Measurements from ENCODE around the gene FGL2. TPM values are rescaled to one million over a fixed set of nuclear protein-coding genes. Genes with fewer than 3 reads are reported as not detected.

FGL2 gene
- under 1 TPM; 0.16 TPM for total RNA-seq

GRCh38 chr7:77199013-77199966 lies at the start of gene FGL2:
Gene FGL2, minus strand, starts transcription at chr7:77199819. Its CDS starts 26 bp downstream, at chr7:77199793.
- CTCF ChIA-PET: interaction anchor here (1.2 kb wide), 1 partner anchor 133 kb away, joined by 4 read pairs; no protein-coding TSS in a partner anchor
- H3K4me1 Mint-ChIP-seq: peaks cover 25% of the 10 kb centered on the region
- no peaks in the 10 kb centered on the region for H3K9me3 Mint-ChIP-seq (ENCODE audit: low read depth)
- POLR2A ChIA-PET: no interaction called here
- H3K27ac Mint-ChIP-seq: peak within 1 kb of the TSS; percentile 59
- peak within 1 kb of the TSS; percentile 69 for H3K4me3 Mint-ChIP-seq
- DNase-seq (peak; percentile 53), ATAC-seq (peak; percentile 80)
- no peaks in the 10 kb centered on the region for H3K27me3 Mint-ChIP-seq
- intact Hi-C loops (cut with DNase I, micrococcal nuclease): no loop called here
- H3K36me3 Mint-ChIP-seq (ENCODE audit: low read depth): no peaks in the 10 kb centered on the region

GRCh38 chr7:77248154-77248553 lies 48.5 kb upstream of the FGL2 start:
- Mint-ChIP-seq H3K27me3 (no peaks in the 10 kb centered on the region), H3K4me3 (no peak overlapping the region), H3K9me3 (ENCODE audit: low read depth) (no peaks in the 10 kb centered on the region), H3K27ac (no peak overlapping the region), H3K36me3 (ENCODE audit: low read depth) (no peaks in the 10 kb centered on the region), H3K4me1 (no peaks in the 10 kb centered on the region)
- intact Hi-C loops (cut with DNase I, micrococcal nuclease): loop anchor here in 1 of 2 experiments (5.0 kb wide), 1 partner anchor 84 kb away; no protein-coding TSS in a partner anchor
- ChIA-PET POLR2A (interaction anchor here (0.6 kb wide), 1 partner anchor 195 kb away, joined by 5 read pairs; no protein-coding TSS in a partner anchor), CTCF (interaction anchor here (0.8 to 3.0 kb wide), 12 partner anchors 8 to 295 kb away, joined by 3 to 26 read pairs (median 5); partner anchors contain the start of gene CCDC146)
- DNase-seq (no peak), ATAC-seq (no peak)

- Mint-ChIP-seq H3K27ac (no peak overlapping the region), H3K27me3 (no peaks in the 10 kb centered on the region), H3K9me3 (ENCODE audit: low read depth) (no peaks in the 10 kb centered on the region), H3K36me3 (ENCODE audit: low read depth) (no peaks in the 10 kb centered on the region), H3K4me1 (no peaks in the 10 kb centered on the region), H3K4me3 (no peak overlapping the region)
- POLR2A ChIA-PET: no interaction called here
- ATAC-seq: peak; percentile 95
- intact Hi-C loops (cut with DNase I, micrococcal nuclease): loop anchor here (1.0 to 5.0 kb wide), 4 partner anchors 83 to 125 kb away; partner anchors contain the start of gene CCDC146 (in 1 of the 2)
- CTCF ChIA-PET: interaction anchor here (0.6 to 3.0 kb wide), 38 partner anchors 9 to 404 kb away, joined by 3 to 26 read pairs (median 4); partner anchors contain the start of gene CCDC146
- DNase-seq: peak; percentile 94
These were observed 47.7 kb upstream of the FGL2 start for GRCh38 chr7:77247206-77247850.

GRCh38 chr7:77246026-77246640 lies 46.5 kb upstream of the FGL2 start:
- H3K9me3 Mint-ChIP-seq (ENCODE audit: low read depth): no peaks in the 10 kb centered on the region
- intact Hi-C loops (cut with DNase I, micrococcal nuclease): loop anchor here in 1 of 2 experiments (5.0 kb wide), 1 partner anchor 86 kb away; no protein-coding TSS in a partner anchor
- ChIA-PET POLR2A (no interaction called here), CTCF (interaction anchor here (0.9 to 3.0 kb wide), 23 partner anchors 8 to 168 kb away, joined by 3 to 26 read pairs (median 7); partner anchors contain the start of gene CCDC146)
- H3K27ac Mint-ChIP-seq: no peak overlapping the region
- H3K27me3 Mint-ChIP-seq: no peaks in the 10 kb centered on the region
- DNase-seq (peak; percentile 12), ATAC-seq (no peak)
- H3K4me3 Mint-ChIP-seq: no peak overlapping the region
- no peaks in the 10 kb centered on the region for H3K4me1 Mint-ChIP-seq
- H3K36me3 Mint-ChIP-seq (ENCODE audit: low read depth): no peaks in the 10 kb centered on the region

GRCh38 chr7:77245015-77245755 lies 45.6 kb upstream of the FGL2 start:
- intact Hi-C loops (cut with DNase I, micrococcal nuclease): loop anchor here in 1 of 2 experiments (5.0 kb wide), 1 partner anchor 87 kb away; no protein-coding TSS in a partner anchor

GRCh38 chr7:77244222-77244934 lies 44.8 kb upstream of the FGL2 start:
- Mint-ChIP-seq H3K4me3 (no peak overlapping the region), H3K27me3 (no peaks in the 10 kb centered on the region), H3K36me3 (ENCODE audit: low read depth) (no peaks in the 10 kb centered on the region), H3K4me1 (peaks cover 3% of the 10 kb centered on the region), H3K27ac (no peak overlapping the region), H3K9me3 (ENCODE audit: low read depth) (no peaks in the 10 kb centered on the region)
- intact Hi-C loops (cut with DNase I, micrococcal nuclease): no loop called here
- POLR2A ChIA-PET: no interaction called here
- no peak for DNase-seq
- CTCF ChIA-PET: interaction anchor here (0.8 kb wide), 1 partner anchor 84 kb away, joined by 3 read pairs; no protein-coding TSS in a partner anchor
- peak; percentile 42 for ATAC-seq

More at GRCh38 chr7:77245015-77245755, 45.6 kb upstream of the FGL2 start:
- no peaks in the 10 kb centered on the region for H3K36me3 Mint-ChIP-seq (ENCODE audit: low read depth)
- CTCF ChIA-PET: interaction anchor here (0.6 to 2.6 kb wide), 6 partner anchors 13 to 299 kb away, joined by 3 to 26 read pairs (median 15); partner anchors contain the start of gene CCDC146
- DNase-seq (no peak), ATAC-seq (no peak)
- POLR2A ChIA-PET: no interaction called here
- H3K27me3 Mint-ChIP-seq: no peaks in the 10 kb centered on the region
- H3K9me3 Mint-ChIP-seq (ENCODE audit: low read depth): no peaks in the 10 kb centered on the region
- H3K4me1 Mint-ChIP-seq: no peaks in the 10 kb centered on the region
- H3K27ac Mint-ChIP-seq: no peak overlapping the region
- H3K4me3 Mint-ChIP-seq: no peak overlapping the region

- ChIA-PET CTCF (interaction anchor here (0.5 kb wide), 1 partner anchor 30 kb away, joined by 3 read pairs; no protein-coding TSS in a partner anchor), POLR2A (no interaction called here)
- DNase-seq (no peak), ATAC-seq (no peak)
- Mint-ChIP-seq H3K27me3 (no peaks in the 10 kb centered on the region), H3K4me1 (peaks cover 10% of the 10 kb centered on the region), H3K27ac (no peak overlapping the region), H3K36me3 (ENCODE audit: low read depth) (no peaks in the 10 kb centered on the region), H3K9me3 (ENCODE audit: low read depth) (no peaks in the 10 kb centered on the region), H3K4me3 (no peak overlapping the region)
- intact Hi-C loops (cut with DNase I, micrococcal nuclease): no loop called here
These were observed 42.9 kb upstream of the FGL2 start for GRCh38 chr7:77242554-77242953.

- CTCF ChIA-PET: interaction anchor here (0.5 to 0.7 kb wide), 2 partner anchors 13 to 29 kb away, joined by 3 read pairs; no protein-coding TSS in a partner anchor
- Mint-ChIP-seq H3K27me3 (no peaks in the 10 kb centered on the region), H3K9me3 (ENCODE audit: low read depth) (no peaks in the 10 kb centered on the region), H3K4me1 (peaks cover 10% of the 10 kb centered on the region), H3K4me3 (no peak overlapping the region), H3K36me3 (ENCODE audit: low read depth) (no peaks in the 10 kb centered on the region), H3K27ac (no peak overlapping the region)
- intact Hi-C loops (cut with DNase I, micrococcal nuclease): no loop called here
- POLR2A ChIA-PET: no interaction called here
- ATAC-seq (no peak), DNase-seq (no peak)
These were observed 42.4 kb upstream of the FGL2 start for GRCh38 chr7:77242068-77242467.

GRCh38 chr7:77239471-77239870 lies 39.9 kb upstream of the FGL2 start:
- Mint-ChIP-seq H3K36me3 (ENCODE audit: low read depth) (no peaks in the 10 kb centered on the region), H3K27ac (no peak overlapping the region), H3K4me1 (peaks cover 10% of the 10 kb centered on the region), H3K4me3 (no peak overlapping the region), H3K9me3 (ENCODE audit: low read depth) (no peaks in the 10 kb centered on the region), H3K27me3 (no peaks in the 10 kb centered on the region)
- intact Hi-C loops (cut with DNase I, micrococcal nuclease): no loop called here
- DNase-seq (no peak), ATAC-seq (peak; percentile 47)
- POLR2A ChIA-PET: interaction anchor here (0.5 kb wide), 1 partner anchor 11 kb away, joined by 4 read pairs; no protein-coding TSS in a partner anchor
- CTCF ChIA-PET: interaction anchor here (0.9 to 2.9 kb wide), 5 partner anchors 8 to 89 kb away, joined by 3 to 15 read pairs (median 4); no protein-coding TSS in a partner anchor

GRCh38 chr7:77238703-77239136 lies 39.1 kb upstream of the FGL2 start:
- Mint-ChIP-seq H3K4me1 (peaks cover 10% of the 10 kb centered on the region), H3K9me3 (ENCODE audit: low read depth) (no peaks in the 10 kb centered on the region), H3K4me3 (no peak overlapping the region), H3K27me3 (no peaks in the 10 kb centered on the region), H3K36me3 (ENCODE audit: low read depth) (no peaks in the 10 kb centered on the region), H3K27ac (no peak overlapping the region)
- intact Hi-C loops (cut with DNase I, micrococcal nuclease): no loop called here
- ChIA-PET POLR2A (no interaction called here), CTCF (interaction anchor here (0.9 to 2.9 kb wide), 3 partner anchors 9 to 90 kb away, joined by 3 to 15 read pairs (median 6); no protein-coding TSS in a partner anchor)
- ATAC-seq (no peak), DNase-seq (no peak)
